Endothelial cell of umbilical vein (primary cell): ENCODE measurements around the gene AWAT2.

Experiments used
- CTCF ChIP-seq, 2 donors: IDR thresholded peaks; 1 replicate in 1 of 2; 2 replicates in 1 of 2; pipeline ENCODE4 v1.5.1; 2011; ENCODE audit warnings: low read length in 2 of 2, mild to moderate bottlenecking in 2 of 2, moderate library complexity in 2 of 2, control low read depth in 1 of 2, inconsistent platforms in 1 of 2, low read depth in 1 of 2; ENCODE audit not compliant: insufficient read depth in 1 of 2; ENCODE audit errors: extremely low read depth in 1 of 2
- EZH2 ChIP-seq: IDR thresholded peaks from 2 replicates; pipeline ENCODE4 v1.6.1; 2012; ENCODE audit warnings: borderline replicate concordance, low read depth, mild to moderate bottlenecking, moderate library complexity, low read length, inconsistent platforms; ENCODE audit not compliant: severe bottlenecking
- JUN ChIP-seq: IDR thresholded peaks from 2 replicates; pipeline ENCODE4 v1.6.1; 2011; ENCODE audit warnings: borderline replicate concordance, low read depth; ENCODE audit not compliant: insufficient read length, insufficient read depth
- MAX ChIP-seq: IDR thresholded peaks from 2 replicates; pipeline ENCODE4 v1.6.1; 2011; ENCODE audit not compliant: insufficient read depth, insufficient read length
- POLR2A ChIP-seq: IDR thresholded peaks from 2 replicates; pipeline ENCODE4 v1.6.1; 2012; ENCODE audit warnings: low read depth, mild to moderate bottlenecking, control low read depth, low read length
- POLR2AphosphoS5 ChIP-seq: IDR thresholded peaks from 2 replicates; pipeline ENCODE4 v1.6.1; 2012; ENCODE audit warnings: low read depth, mild to moderate bottlenecking, control low read depth, low read length, moderate library complexity; ENCODE audit not compliant: insufficient read depth

DNA sequence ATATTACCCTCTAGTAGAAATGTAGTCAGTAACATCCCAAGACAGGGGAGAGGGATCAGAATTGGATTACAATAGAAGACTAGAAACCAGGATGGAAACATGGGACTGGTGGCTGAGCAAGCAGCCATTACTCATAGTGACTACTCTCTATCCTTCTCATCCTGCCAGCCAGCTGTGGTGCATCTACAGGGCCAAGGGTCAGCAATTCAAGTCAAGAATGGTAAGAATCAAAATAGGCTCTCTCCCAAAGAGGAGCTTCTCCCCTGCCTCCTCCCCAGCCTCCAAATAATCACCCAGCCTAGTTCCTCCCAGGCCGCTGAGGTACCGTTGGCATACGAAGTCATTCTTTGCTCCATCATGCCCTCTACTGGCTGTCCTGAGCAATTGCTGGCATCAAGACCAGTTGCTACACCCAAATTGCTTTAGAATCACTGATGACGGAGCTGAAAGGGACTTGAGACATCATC is 19.4 kb downstream of the AWAT2 start:
- peak; percentile 71 for TF ChIP-seq CTCF (IDR thresholded peaks at IDR 0.05; ENCODE audit: extremely low read depth in 1 of 2, insufficient read depth in 1 of 2, low read depth in 1 of 2, low read length in 2 of 2)
- no peak for TF ChIP-seq POLR2A
- no peak for TF ChIP-seq POLR2AphosphoS5
- TF ChIP-seq EZH2, result no peak
- no peak for TF ChIP-seq MAX
- TF ChIP-seq JUN, result no peak
